ENCODE results near the gene IWS1. TPM values are rescaled to one million over a fixed set of nuclear protein-coding genes. Genes with fewer than 3 reads are reported as not detected.
"Not testable (repeated sequence)": the region's sequence is repeated elsewhere in the genome, so short reads cannot be mapped to it uniquely, and the experiment has no call there.

Gene IWS1
- total RNA-seq, 6 experiments from 2014 or later = 34.7 to 44.6 (median 38.3) TPM

GRCh38 chr2:127531221-127531648 is 4.9 kb upstream of the IWS1 start:
- H3K4me3 Mint-ChIP-seq = peak overlapping the region; percentile 19; the same call in 1 of the 2 replicates
- H3K9me3 Mint-ChIP-seq = no peaks in the 10 kb centered on the region
- H3K27ac Mint-ChIP-seq = peak overlapping the region; percentile 71
- peak; percentile 63 for DNase-seq
- peaks cover 9% of the 10 kb centered on the region; the same call in 1 of the 2 replicates for H3K27me3 Mint-ChIP-seq (ENCODE audit: insufficient read depth)
- H3K36me3 Mint-ChIP-seq (ENCODE audit: low read depth) = no peaks in the 10 kb centered on the region
- TF ChIP-seq CTCF (IDR thresholded peaks at IDR 0.05) = peak; percentile 59
- peaks cover 41% of the 10 kb centered on the region for H3K4me1 Mint-ChIP-seq (ENCODE audit: low read depth)

GRCh38 chr2:127530245-127531140 is 4.2 kb upstream of the IWS1 start:
- peak; percentile 60 for DNase-seq

GRCh38 chr2:127529416-127529815 is 3.1 kb upstream of the IWS1 start:
- DNase-seq = peak; percentile 20
- H3K36me3 Mint-ChIP-seq (ENCODE audit: low read depth); H3K9me3 Mint-ChIP-seq; H3K4me3 Mint-ChIP-seq; H3K27me3 Mint-ChIP-seq (ENCODE audit: insufficient read depth): not testable (repeated sequence)
- Mint-ChIP-seq H3K4me1 (ENCODE audit: low read depth) (peaks cover 41% of the 10 kb centered on the region), H3K27ac (peak overlapping the region; percentile 56)

More at GRCh38 chr2:127530245-127531140, 4.2 kb upstream of the IWS1 start:
- Mint-ChIP-seq H3K27me3 (ENCODE audit: insufficient read depth) (peaks cover 9% of the 10 kb centered on the region; the same call in 1 of the 2 replicates), H3K4me1 (ENCODE audit: low read depth) (peaks cover 41% of the 10 kb centered on the region), H3K9me3 (no peaks in the 10 kb centered on the region), H3K27ac (peak overlapping the region; percentile 71), H3K4me3 (peak overlapping the region; percentile 19; the same call in 1 of the 2 replicates), H3K36me3 (ENCODE audit: low read depth) (peaks cover 4% of the 10 kb centered on the region; the same call in 1 of the 2 replicates)
- TF ChIP-seq CTCF (IDR thresholded peaks at IDR 0.05) = no peak

- H3K4me3 Mint-ChIP-seq = no peak overlapping the region
- H3K4me1 Mint-ChIP-seq (ENCODE audit: low read depth) = peaks cover 47% of the 10 kb centered on the region
- no peak overlapping the region for H3K27ac Mint-ChIP-seq
- no peak for TF ChIP-seq CTCF (IDR thresholded peaks at IDR 0.05)
- H3K9me3 Mint-ChIP-seq = no peaks in the 10 kb centered on the region
- H3K36me3 Mint-ChIP-seq (ENCODE audit: low read depth) = peaks cover 11% of the 10 kb centered on the region; the same call in 1 of the 2 replicates
- DNase-seq = no peak
- H3K27me3 Mint-ChIP-seq (ENCODE audit: insufficient read depth) = peaks cover 1% of the 10 kb centered on the region; the same call in 1 of the 2 replicates
Measured at GRCh38 chr2:127528487-127528886, 2.2 kb upstream of the IWS1 start.

GRCh38 chr2:127527001-127527804 is 914 bp upstream of the IWS1 start:
- no peaks in the 10 kb centered on the region for H3K9me3 Mint-ChIP-seq
- H3K27ac Mint-ChIP-seq = peak overlapping the region; percentile 99
- H3K4me3 Mint-ChIP-seq = peak overlapping the region; percentile 97
- H3K36me3 Mint-ChIP-seq (ENCODE audit: low read depth) = peaks cover 13% of the 10 kb centered on the region; the same call in 1 of the 2 replicates
- peaks cover 52% of the 10 kb centered on the region for H3K4me1 Mint-ChIP-seq (ENCODE audit: low read depth)
- no peak for TF ChIP-seq CTCF (IDR thresholded peaks at IDR 0.05)
- no peaks in the 10 kb centered on the region for H3K27me3 Mint-ChIP-seq (ENCODE audit: insufficient read depth)
- no peak for DNase-seq
